HepG2 (cell line): ENCODE measurements around the gene C1orf141. TPM values are rescaled to one million over a fixed set of nuclear protein-coding genes. Genes with fewer than 3 reads are reported as not detected.
A peak's percentile ranks its signal among the peaks of the same experiment; 100 is the strongest.
"Not testable (repeated sequence)": the region's sequence is repeated elsewhere in the genome, so short reads cannot be mapped to it uniquely, and the experiment has no call there.

Source experiments
- ATAC-seq: fragments of 200-7000 bp; cut with Tn5 transposase; 3 replicates; pipeline ENCODE4 v1.9.1; 2020; ENCODE audit warnings: mild to moderate bottlenecking, moderate library complexity
- BruUV-seq: library from RNA; stranded (reverse); fragments of 400-500 nt; replicated peaks from 2 replicates; lab custom pipeline; 2021; lab: Mats Ljungman, UMichigan
- CTCF ChIA-PET: fragments of 300-600 bp; formaldehyde crosslinking; extraction: SDS; loops from one replicate; lab custom pipeline; 2021; ENCODE audit warnings: low total read pairs, inconsistent platforms, low intra/inter-chr PET ratio; lab: Yijun Ruan, JAX
- POLR2A ChIA-PET: fragments of 350-600 bp; sonication (Branson Sonifier 250); formaldehyde crosslinking; loops from one replicate; lab custom pipeline; 2020; ENCODE audit warnings: antibody characterized with exemption, inconsistent platforms; lab: Yijun Ruan, JAX
- DNase-seq: peaks from one replicate; pipeline ENCODE4 v3.0.0-alpha.2; 2015; ENCODE audit warnings: low spot score
- FAIRE-seq: peaks from 3 replicates; lab custom pipeline; 2011; peaks lifted over from hg19 to GRCh38; lab: Jason Lieb, UNC
- H2AFZ ChIP-seq: one replicate; pipeline ENCODE4 v1.6.1; 2011; ENCODE audit warnings: low read length, inconsistent platforms
- H3K27ac ChIP-seq: fragments of 300-600 bp; 3 replicates; pipeline ENCODE4 v1.8.0; 2011; ENCODE audit warnings: mixed run types, mild to moderate bottlenecking, mixed read lengths, low read length, inconsistent platforms; ENCODE audit not compliant: insufficient read depth; ENCODE audit errors: extremely low read length
- H3K27me3 ChIP-seq, 2 experiments: fragments of 200-600 bp in 1 of 2; 2 replicates in 1 of 2; 3 replicates in 1 of 2; pipeline versions ENCODE4 v1.6.0 to v1.8.0; 2011; ENCODE audit warnings: low read length in 2 of 2, mild to moderate bottlenecking in 2 of 2, moderate library complexity in 2 of 2, inconsistent platforms in 1 of 2; ENCODE audit not compliant: insufficient read depth in 2 of 2, control insufficient read depth in 1 of 2
- H3K36me3 ChIP-seq, 2 experiments: fragments of 200-600 bp in 1 of 2; replicated peaks in 1 of 2; 2 replicates in 1 of 2; 3 replicates in 1 of 2; pipeline versions ENCODE4 v1.5.1 to v1.8.0; 2011; ENCODE audit warnings: low read length in 2 of 2, inconsistent platforms in 1 of 2; ENCODE audit not compliant: insufficient read depth in 2 of 2, control insufficient read depth in 1 of 2
- H3K4me1 ChIP-seq: 2 replicates; pipeline ENCODE4 v1.5.1; 2012; ENCODE audit warnings: low read length, inconsistent platforms; ENCODE audit not compliant: insufficient read depth
- H3K4me2 ChIP-seq: 2 replicates; pipeline ENCODE4 v1.6.0; 2011; ENCODE audit warnings: low read depth, low read length, inconsistent platforms
- H3K4me3 ChIP-seq, 3 experiments: fragments of 200-600 bp in 1 of 3; sonication (generic), shearing (Covaris generic) in 1 of 3; replicated peaks in 1 of 3; 2 replicates each; pipeline ENCODE4 v1.5.1; 2011 to 2016; ENCODE audit warnings: low read length in 3 of 3, inconsistent platforms in 2 of 3, low read depth in 2 of 3, mild to moderate bottlenecking in 2 of 3, control low read depth in 1 of 3, mixed read lengths in 1 of 3; ENCODE audit not compliant: insufficient read depth in 1 of 3
- H3K79me2 ChIP-seq: one replicate; pipeline ENCODE4 v1.6.1; 2011; ENCODE audit warnings: low read length, inconsistent platforms; ENCODE audit not compliant: insufficient read depth
- H3K9ac ChIP-seq: 2 replicates; pipeline ENCODE4 v1.6.0; 2011; ENCODE audit warnings: mild to moderate bottlenecking, low read depth, low read length, inconsistent platforms; ENCODE audit not compliant: insufficient read depth
- H3K9me3 ChIP-seq: 2 replicates; pipeline ENCODE4 v1.5.1; 2012; ENCODE audit warnings: mild to moderate bottlenecking, low read length
- H4K20me1 ChIP-seq: 2 replicates; pipeline ENCODE4 v1.6.0; 2011; ENCODE audit warnings: inconsistent platforms, mild to moderate bottlenecking, low read length, moderate library complexity; ENCODE audit not compliant: insufficient read depth
- HNRNPK ChIP-seq: fragments of 200-400 bp; formaldehyde crosslinking; IDR thresholded peaks from 2 replicates; pipeline ENCODE4 v1.6.1; 2018; ENCODE audit warnings: low read length, low read depth, moderate library complexity, mild to moderate bottlenecking; ENCODE audit not compliant: poor library complexity, severe bottlenecking
- NFYB ChIP-seq: sonication (generic); formaldehyde crosslinking; IDR thresholded peaks from 2 replicates; pipeline ENCODE4 v1.4.0; 2020; ENCODE audit warnings: missing genetic modification reagents
- NFYC ChIP-seq: IDR thresholded peaks from 2 replicates; pipeline ENCODE4 v1.6.1; 2016; ENCODE audit warnings: missing genetic modification reagents, missing compliant biosample characterization
- REPIN1 ChIP-seq: sonication (generic); formaldehyde crosslinking; IDR thresholded peaks from 2 replicates; pipeline ENCODE4 v1.8.0; 2022; ENCODE audit warnings: missing genetic modification reagents, low read depth, mild to moderate bottlenecking, borderline replicate concordance
- ZNF501 ChIP-seq: sonication (generic); formaldehyde crosslinking; IDR thresholded peaks from 2 replicates; pipeline ENCODE4 v1.5.1; 2020; ENCODE audit warnings: mild to moderate bottlenecking, moderate library complexity, missing genetic modification reagents
- WGBS: methylation state at CpG from one replicate; pipeline ENCODE4 v1.1.6; 2017; ENCODE audit warnings: low lambda C conversion rate; 5-methylcytosine and 5-hydroxymethylcytosine counted together
- in situ Hi-C: cut with HindIII; loops from 2 replicates; pipeline ENCODE4 v1.10.0; 2017; ENCODE audit warnings: low pct_unique_long_range_greater_than_20kb; ENCODE audit not compliant: extremely low pct_ligation_motif_present
- intact Hi-C: fragments of 100-400 bp; cut with micrococcal nuclease; formaldehyde crosslinking; loops from one replicate; pipeline ENCODE4 v1.10.0; 2022; ENCODE audit not compliant: unreplicated experiment
- polyA plus RNA-seq, 8 experiments: library from polyadenylated mRNA; depleted of rRNA in 3 of 8; stranded (reverse) in 7 of 8; unstranded in 1 of 8; fragments of >200 nt; fragmentation: Illumina TruSeq in 4 of 8; extraction: Trizol in 4 of 8; gene quantifications; 2 replicates each; pipeline versions ENCODE4 v1.2.1 to v1.2.3, GENCODE V29; 2011 to 2016; ENCODE audit warnings: low read depth in 4 of 8, missing spikeins in 1 of 8, mixed read lengths in 1 of 8; ENCODE audit not compliant: insufficient read depth in 1 of 8
- total RNA-seq, 5 experiments: library from RNA; depleted of rRNA; stranded (reverse); fragments of >200 nt; fragmentation: Illumina TruSeq; extraction: Trizol; gene quantifications; 2 replicates each; pipeline ENCODE4 v1.2.3, GENCODE V29; 2016; ENCODE audit warnings: low read depth in 1 of 5
- TF ChIP-seq, protein P1 (sequence below), 2 experiments: sonication (generic) in 1 of 2; formaldehyde crosslinking in 1 of 2; IDR thresholded peaks; 2 replicates each; pipeline versions ENCODE4 v1.5.1 to v1.6.1; 2011 to 2020; ENCODE audit warnings: borderline replicate concordance in 1 of 2, low read depth in 1 of 2, low read length in 1 of 2, mild to moderate bottlenecking in 1 of 2, missing genetic modification reagents in 1 of 2, moderate library complexity in 1 of 2
- TF ChIP-seq, protein P2 (sequence below): sonication (generic); formaldehyde crosslinking; IDR thresholded peaks from 2 replicates; pipeline ENCODE4 v1.5.1; 2020; ENCODE audit warnings: mild to moderate bottlenecking, missing genetic modification reagents
- TF ChIP-seq, protein P3 (sequence below): sonication (generic); formaldehyde crosslinking; IDR thresholded peaks from 2 replicates; pipeline ENCODE4 v1.5.0; 2020; ENCODE audit warnings: missing genetic modification reagents

C1orf141 gene
- total and polyA plus RNA-seq, 2 of the 13 experiments (the other 11 are each of a cell fraction or from before 2014, with no cell fraction given), result not detected

DNA sequence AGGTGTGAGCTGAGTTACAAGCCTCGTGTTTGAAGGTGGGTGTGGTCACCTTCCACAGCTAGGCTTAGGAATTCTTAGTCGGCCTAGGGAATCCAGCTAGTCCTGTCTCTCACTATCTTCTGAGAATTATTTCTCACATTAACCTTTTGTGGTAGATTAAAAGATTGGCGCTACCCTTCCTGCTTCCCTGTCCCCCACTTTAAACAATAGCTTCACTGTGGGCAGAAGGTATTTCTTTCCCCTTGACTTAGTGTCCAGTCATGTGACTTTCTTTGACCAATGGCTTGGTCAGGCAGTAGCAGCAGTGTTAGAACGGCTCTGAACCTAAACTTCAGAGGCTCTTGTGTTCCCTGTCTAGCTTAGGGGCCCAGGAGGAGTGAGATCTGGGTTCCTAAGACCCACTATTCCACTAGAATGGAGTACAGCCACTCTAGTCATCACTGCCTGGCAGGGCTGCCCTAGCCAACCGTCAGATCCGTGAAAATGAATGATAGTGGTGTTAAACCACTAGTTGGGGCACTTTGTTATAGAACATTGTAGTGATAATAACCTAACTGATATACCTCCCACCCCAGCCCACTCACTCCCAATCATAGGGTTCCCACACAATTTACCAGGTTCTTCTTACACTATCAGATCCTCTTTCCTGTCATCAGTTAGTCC is 13.9 kb upstream of the C1orf141 start:
- intact Hi-C loops, result loop anchor here (1.0 to 10.0 kb wide), 3 partner anchors 96 to 214 kb away; no protein-coding TSS in a partner anchor
- in situ Hi-C loops, result loop anchor here (5.0 to 10.0 kb wide), 3 partner anchors 91 to 384 kb away; no protein-coding TSS in a partner anchor
- FAIRE-seq, result no peak
- POLR2A ChIA-PET, result interaction anchor here (0.9 kb wide), 1 partner anchor 152 kb away, joined by 4 read pairs; no protein-coding TSS in a partner anchor
- peak overlapping the region; percentile 77 for H3K4me2 ChIP-seq
- CTCF ChIA-PET, result interaction anchor here (1.8 to 3.2 kb wide), 2 partner anchors 152 to 384 kb away, joined by 20 to 42 read pairs; no protein-coding TSS in a partner anchor
- 17% methylated on average over 5 of the region's 6 CpGs for WGBS
- peak overlapping the region; percentile 56 for H2AFZ ChIP-seq
- H3K36me3 ChIP-seq, result no peaks in the 10 kb centered on the region
- H3K79me2 ChIP-seq, result no peaks in the 10 kb centered on the region
- peak overlapping the region in 2 of 3 experiments; percentile 1 to 34; a peak in 1 of 6 replicates for H3K4me3 ChIP-seq
- H3K27me3 ChIP-seq, result no peaks in the 10 kb centered on the region; a peak in 1 of 5 replicates
- TF ChIP-seq NFYB (CRISPR knock-in tag) (peak; percentile 65), ZNF501 (CRISPR knock-in tag) (0 out of 2 replicates have a peak, but pooled peaks have one; percentile 19), NFYC (peak; percentile 63), HNRNPK (no peak), REPIN1 (CRISPR knock-in tag) (no peak)
- TF ChIP-seq, protein P1, sequence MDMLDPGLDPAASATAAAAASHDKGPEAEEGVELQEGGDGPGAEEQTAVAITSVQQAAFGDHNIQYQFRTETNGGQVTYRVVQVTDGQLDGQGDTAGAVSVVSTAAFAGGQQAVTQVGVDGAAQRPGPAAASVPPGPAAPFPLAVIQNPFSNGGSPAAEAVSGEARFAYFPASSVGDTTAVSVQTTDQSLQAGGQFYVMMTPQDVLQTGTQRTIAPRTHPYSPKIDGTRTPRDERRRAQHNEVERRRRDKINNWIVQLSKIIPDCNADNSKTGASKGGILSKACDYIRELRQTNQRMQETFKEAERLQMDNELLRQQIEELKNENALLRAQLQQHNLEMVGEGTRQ (IDR thresholded peaks at IDR 0.05; ENCODE audit: low read depth, low read length), result peak; percentile 30; the same call in 1 of the 2 replicates
- TF ChIP-seq, protein P1 (CRISPR knock-in tag; IDR thresholded peaks at IDR 0.05; ENCODE audit: borderline replicate concordance), result peak; percentile 49; the same call in 1 of the 2 replicates
- TF ChIP-seq, protein P2, sequence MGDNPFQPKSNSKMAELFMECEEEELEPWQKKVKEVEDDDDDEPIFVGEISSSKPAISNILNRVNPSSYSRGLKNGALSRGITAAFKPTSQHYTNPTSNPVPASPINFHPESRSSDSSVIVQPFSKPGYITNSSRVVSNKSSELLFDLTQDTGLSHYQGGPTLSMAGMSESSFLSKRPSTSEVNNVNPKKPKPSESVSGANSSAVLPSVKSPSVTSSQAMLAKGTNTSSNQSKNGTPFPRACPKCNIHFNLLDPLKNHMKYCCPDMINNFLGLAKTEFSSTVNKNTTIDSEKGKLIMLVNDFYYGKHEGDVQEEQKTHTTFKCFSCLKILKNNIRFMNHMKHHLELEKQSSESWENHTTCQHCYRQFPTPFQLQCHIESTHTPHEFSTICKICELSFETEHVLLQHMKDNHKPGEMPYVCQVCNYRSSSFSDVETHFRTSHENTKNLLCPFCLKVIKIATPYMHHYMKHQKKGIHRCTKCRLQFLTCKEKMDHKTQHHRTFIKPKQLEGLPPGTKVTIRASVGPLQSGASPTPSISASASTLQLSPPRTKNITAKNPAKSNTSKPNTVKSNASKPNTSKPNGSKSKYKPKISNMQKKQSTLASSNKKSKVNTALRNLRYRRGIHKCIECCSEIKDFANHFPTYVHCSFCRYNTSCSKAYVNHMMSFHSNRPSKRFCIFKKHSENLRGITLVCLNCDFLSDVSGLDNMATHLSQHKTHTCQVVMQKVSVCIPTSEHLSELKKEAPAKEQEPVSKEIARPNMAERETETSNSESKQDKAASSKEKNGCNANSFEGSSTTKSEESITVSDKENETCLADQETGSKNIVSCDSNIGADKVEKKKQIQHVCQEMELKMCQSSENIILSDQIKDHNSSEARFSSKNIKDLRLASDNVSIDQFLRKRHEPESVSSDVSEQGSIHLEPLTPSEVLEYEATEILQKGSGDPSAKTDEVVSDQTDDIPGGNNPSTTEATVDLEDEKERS, result no peak
- TF ChIP-seq, protein P3, sequence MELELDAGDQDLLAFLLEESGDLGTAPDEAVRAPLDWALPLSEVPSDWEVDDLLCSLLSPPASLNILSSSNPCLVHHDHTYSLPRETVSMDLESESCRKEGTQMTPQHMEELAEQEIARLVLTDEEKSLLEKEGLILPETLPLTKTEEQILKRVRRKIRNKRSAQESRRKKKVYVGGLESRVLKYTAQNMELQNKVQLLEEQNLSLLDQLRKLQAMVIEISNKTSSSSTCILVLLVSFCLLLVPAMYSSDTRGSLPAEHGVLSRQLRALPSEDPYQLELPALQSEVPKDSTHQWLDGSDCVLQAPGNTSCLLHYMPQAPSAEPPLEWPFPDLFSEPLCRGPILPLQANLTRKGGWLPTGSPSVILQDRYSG (CRISPR knock-in tag), result no peak
- TF ChIP-seq, all 625 proteins: peak for 4
- Histone ChIP-seq H3K4me1 (peaks cover 10% of the 10 kb centered on the region), H3K9me3 (no peaks in the 10 kb centered on the region), H3K27ac (no peak overlapping the region), H4K20me1 (no peaks in the 10 kb centered on the region), H3K9ac (peak overlapping the region; percentile 23; the same call in 1 of the 2 replicates)
- ATAC-seq (peak; percentile 65), DNase-seq (no peak)
- BruUV-seq, result no TSS peak

DNA sequence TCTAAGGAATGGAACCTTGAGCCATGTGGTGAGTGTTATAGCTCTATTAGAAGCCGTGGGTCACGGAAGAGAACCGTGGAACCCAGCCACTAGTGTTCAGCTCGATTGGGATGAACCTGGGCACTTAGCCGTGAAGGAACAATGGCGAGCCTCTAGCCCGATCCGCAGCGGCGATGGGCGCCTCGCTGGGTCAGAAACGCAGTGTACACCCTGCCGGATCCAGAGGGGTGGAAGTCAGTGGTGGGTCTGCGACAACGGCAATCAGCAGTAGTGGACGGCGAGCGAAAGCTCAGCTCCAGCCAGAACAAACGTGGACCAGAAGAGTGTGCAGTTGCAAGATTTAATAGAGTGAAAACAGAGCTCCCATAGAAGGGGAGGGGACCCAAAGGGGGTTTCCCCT is 13.2 kb upstream of the C1orf141 start:
- 0 out of 2 replicates have a peak overlapping the region, but pooled peaks have one; percentile 77 for H3K4me2 ChIP-seq
- FAIRE-seq, BruUV-seq, H4K20me1 ChIP-seq, H3K4me1 ChIP-seq, DNase-seq, H3K27ac ChIP-seq, H3K9ac ChIP-seq, H3K27me3 ChIP-seq, H3K4me3 ChIP-seq, POLR2A ChIA-PET, ATAC-seq, H3K36me3 ChIP-seq, H3K9me3 ChIP-seq, H2AFZ ChIP-seq, H3K79me2 ChIP-seq: not testable (repeated sequence)
- in situ Hi-C loops, result loop anchor here (5.0 to 10.0 kb wide), 3 partner anchors 91 to 383 kb away; no protein-coding TSS in a partner anchor
- CTCF ChIA-PET, result interaction anchor here (1.8 to 3.2 kb wide), 2 partner anchors 151 to 383 kb away, joined by 20 to 42 read pairs; no protein-coding TSS in a partner anchor
- intact Hi-C loops, result loop anchor here (10.0 kb wide), 1 partner anchor 213 kb away; no protein-coding TSS in a partner anchor
- WGBS, result 79% methylated on average over 20 of the region's 20 CpGs
